OCI-M1 (cell line): ENCODE data around the gene SSU72.
"Not testable (repeated sequence)": the region's sequence is repeated elsewhere in the genome, so short reads cannot be mapped to it uniquely, and the experiment has no call there.

Experiments
- DNase-seq: peaks from one replicate; lab custom pipeline; 2025; lab: John Stamatoyannopoulos, UW

Gene SSU72

DNA sequence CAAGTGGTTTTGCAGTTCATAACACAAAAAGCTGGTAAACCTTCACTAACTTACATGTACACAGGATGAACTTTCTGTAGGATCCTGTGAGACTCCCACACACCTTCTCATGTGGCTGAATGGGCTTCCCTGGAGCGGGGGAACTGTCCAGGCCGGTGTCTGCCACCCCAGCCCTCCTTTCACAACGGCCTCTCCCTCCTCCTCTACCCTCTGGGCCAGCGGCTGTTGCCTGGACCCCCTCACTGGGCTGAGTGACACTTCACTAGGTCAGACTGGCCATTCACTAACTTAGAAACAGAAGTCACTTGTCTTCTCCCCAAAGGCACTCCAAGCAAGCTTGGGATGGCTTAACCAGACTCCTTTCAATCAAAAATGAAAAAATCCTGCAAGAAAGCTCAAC lies 16.1 kb downstream of the SSU72 start:
- DNase-seq, result no peak

- not testable (repeated sequence) for DNase-seq
Observed at GRCh38 chr1:1557688-1558087, 17.0 kb downstream of the SSU72 start.

DNA sequence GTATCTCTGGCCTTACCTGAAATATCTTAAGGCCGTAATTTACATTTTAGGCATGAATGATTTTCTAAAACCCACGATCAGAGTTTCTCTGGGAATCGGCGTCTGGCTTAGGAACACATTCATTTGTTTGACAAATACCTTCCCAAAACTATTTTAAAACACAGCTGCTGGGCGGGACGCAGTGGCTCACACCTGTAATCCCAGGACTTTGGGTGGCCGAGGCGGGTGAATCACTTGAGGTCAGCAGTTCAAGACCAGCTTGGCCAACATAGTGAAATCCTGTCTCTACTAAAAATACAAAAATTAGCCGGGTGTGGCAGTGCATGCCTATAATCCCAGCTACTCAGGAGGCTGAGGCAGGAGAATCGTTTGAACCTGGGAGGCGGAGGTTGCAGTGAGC lies 17.7 kb downstream of the SSU72 start:
- DNase-seq, result not testable (repeated sequence)

DNA sequence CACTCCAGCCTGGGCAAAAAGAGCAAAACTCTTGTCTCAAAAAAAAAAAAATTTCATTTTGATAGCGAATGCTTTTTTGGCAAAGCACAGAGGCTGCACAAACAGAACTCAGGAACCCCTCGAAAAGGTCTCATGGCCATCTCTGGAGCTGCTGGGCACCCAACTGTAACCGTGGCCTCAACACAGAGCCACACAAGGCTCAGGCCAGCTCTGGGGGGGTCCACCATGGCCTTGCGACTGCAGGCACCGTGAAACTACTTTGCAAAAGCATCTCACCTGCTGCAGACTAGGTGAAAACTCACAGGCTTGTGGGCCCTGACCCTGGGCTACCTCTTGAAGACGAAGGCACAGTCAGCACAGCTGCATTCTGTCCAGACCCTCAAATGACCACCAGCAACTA lies 18.2 kb downstream of the SSU72 start:
- DNase-seq, result no peak

- DNase-seq, result no peak
Observed at GRCh38 chr1:1554926-1555915, 19.4 kb downstream of the SSU72 start.

DNA sequence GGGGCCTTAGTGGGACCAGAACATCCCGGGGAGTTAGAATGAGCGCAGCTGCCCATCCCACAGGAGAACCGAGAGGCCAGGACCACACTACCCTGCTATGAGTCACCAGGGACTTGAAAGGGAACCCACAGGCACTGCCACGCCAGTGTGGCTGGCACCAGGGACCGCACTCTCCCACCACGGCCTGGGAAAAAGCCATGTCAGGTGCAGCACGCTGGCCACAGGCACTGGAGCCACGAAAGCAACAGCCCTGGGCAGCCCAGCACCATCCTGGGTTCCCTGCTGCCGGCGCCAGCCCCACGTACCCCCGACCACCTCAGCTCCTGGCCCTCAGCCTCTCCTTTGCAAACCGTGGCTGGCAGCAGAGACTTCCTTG lies 20.1 kb downstream of the SSU72 start:
- DNase-seq, result no peak

GRCh38 chr1:1553821-1554494 lies 20.7 kb downstream of the SSU72 start:
- no peak for DNase-seq

- DNase-seq, result no peak
Observed at GRCh38 chr1:1552263-1552639, 22.4 kb downstream of the SSU72 start.

DNA sequence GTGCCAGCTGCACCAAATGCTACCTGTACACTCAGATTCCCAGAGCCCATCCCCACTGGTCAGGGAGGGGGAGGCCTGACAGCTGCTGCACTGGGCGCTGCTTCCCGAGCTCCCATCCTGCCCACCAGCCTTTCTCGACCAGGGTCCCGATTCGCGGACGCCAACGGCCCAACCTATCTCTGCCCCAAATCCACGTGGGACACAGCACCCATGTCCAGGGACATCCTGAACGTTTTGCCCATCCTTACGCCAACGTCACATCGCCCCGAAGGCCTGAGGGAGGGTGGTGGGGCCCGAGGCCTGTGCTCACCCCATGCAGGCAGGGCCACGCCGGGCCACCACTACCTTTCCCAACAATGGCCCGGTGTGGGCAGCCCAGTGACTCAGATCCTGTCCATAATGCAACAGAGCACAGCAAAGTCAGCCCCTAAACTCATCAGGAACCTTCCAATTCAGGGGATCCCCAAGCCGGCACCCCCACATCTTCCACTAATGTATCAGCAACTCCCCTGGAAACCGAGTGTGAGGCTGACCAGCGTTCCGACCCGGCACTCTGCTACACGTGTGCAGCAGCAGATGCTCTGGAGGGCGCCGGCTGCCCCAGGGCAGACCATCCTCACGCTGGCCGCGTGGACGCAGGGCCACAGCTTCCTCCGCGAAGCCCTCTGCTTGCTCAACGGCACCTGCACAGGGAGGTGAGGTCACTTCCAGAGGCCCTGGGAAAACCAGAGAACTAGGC lies 23.0 kb downstream of the SSU72 start:
- DNase-seq, result no peak

GRCh38 chr1:1550591-1551432 lies 23.9 kb downstream of the SSU72 start:
- no peak for DNase-seq

DNA sequence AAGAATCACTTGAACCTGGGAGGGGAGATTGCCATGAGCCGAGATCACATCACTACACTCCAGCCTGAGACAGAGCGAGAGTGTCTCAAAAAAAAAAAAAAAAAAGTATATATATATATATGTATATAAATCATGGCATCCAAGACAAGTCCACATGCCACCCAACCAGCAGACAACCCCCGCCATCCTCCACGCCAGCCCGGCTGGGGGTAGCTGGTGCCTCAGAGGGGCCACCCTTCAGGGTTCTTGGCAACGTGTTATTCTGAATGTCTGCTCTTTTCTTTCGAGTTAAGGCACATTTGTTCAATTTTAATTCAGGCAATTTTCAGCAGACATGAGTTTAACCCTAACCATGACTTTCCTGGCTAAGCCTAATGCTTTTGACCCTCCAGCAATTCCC lies 24.6 kb downstream of the SSU72 start:
- DNase-seq, result no peak

DNA sequence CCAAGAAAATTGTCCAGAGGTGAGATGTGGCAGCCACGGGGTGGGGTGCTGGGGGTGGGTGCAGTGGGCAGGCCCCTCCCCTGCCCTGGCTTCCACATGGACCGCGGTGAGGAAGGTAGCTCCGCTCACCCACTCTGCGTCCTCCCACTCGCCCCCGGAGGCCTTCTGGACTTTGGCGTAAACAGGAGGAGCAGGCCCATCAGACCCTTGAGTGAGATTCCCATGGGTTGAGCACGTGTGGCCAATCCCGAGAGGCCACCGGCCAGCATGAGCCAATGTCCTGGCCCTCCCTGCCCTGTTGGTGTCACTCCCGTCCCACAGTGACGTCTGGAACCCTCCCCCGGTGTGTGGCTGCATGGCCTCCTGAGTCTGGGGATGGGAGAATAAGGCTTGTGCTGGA lies 26.1 kb downstream of the SSU72 start:
- no peak for DNase-seq

DNA sequence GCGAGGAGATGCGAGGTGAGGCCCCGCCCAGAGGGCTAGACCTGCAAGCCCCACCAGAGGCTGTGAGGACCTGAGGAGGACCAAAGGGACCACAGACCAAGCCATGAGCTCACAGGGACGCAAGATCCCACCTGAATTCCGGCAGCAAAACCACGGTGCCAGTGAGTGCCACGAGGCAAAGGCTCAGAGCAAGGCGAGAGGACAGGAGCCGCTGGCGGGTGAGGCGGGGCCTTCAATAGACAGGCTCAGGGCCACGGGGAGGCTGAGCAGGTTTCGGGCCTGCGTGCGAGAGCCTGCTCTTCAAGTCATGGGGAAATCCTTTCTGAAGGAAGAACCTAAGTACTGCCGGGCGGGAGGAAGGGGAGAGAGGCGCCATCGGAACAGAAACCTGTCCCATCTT lies 27.2 kb downstream of the SSU72 start:
- DNase-seq, result no peak

- no peak for DNase-seq
Observed at GRCh38 chr1:1547011-1547410, 27.7 kb downstream of the SSU72 start.

- DNase-seq, result no peak
Observed at GRCh38 chr1:1545946-1546737, 28.5 kb downstream of the SSU72 start.

- DNase-seq, result no peak
Observed at GRCh38 chr1:1544544-1544943, 30.1 kb downstream of the SSU72 start.

DNA sequence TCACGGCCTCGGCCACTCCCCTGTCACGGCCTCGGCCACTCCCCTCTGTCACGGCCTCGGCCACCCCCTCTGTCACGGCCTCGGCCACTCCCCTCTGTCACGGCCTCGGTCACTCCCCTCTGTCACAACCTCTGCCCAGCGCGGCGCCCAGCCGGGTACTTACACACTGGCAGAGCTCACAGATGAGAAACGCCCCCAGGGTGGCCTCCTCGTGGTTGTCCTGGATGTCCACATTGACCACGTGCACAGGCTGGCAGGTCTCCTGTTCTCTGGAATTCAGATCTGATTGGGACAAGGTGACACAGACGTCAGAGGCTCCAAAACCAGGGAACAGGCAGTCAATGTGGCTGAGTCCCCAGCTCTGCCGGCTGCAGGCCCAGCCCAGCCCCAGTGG lies 31.0 kb downstream of the SSU72 start:
- DNase-seq, result no peak

DNA sequence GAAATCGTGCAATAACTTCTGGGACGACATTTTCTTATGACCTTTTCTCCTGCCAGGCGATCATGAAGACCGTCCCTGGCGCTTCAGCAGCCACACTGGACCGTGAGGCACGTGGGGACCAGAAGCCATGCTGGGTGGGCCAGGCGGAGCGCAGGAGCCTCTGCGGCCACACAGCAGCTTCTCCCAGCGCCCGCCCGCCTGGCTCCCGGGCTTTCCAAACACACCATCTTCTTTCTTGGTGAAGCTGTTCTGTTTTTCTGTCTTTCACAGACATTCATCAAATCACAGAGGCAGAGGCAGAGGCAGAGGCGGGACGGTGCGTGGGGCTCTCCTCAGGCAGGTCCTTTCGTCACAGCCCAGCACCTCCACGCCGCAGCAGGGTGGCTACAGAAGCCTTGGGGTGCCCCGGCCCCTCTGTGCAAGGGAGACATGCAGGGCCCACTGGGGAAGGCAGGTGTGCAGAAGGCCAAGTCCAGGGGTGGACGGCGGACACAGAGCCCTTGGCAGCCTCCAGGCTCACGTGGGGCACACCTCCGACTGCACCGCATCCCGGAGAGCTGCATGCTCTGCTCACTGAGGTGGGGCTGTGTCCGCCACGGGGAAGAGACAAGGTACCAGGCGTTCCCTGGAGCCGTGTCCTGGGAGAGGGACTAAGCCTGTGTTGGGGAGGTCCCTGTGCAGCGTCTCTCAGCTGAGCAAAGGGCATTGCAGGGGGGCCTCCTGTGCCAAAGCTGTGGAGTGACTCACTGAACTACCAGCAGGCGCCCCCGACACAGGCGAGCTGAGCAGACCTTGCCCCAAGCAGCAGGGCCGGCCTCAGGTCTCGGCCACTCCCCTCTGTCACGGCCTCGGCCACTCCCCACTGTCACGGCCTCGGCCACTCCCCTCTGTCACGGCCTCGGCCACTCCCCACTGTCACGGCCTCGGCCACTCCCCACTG lies 31.6 kb downstream of the SSU72 start:
- no peak for DNase-seq

GRCh38 chr1:1541956-1542765 lies 32.5 kb downstream of the SSU72 start:
- no peak for DNase-seq
